Stimulated activated CD4-positive, alpha-beta T cell treated with anti-CD3 and anti-CD28 coated beads, Interleukin-1b, Interleukin-23, amount 100 ng/mL, for 4 hours (primary cell): ENCODE data around the gene ZNF264.
"Not testable (repeated sequence)": the region's sequence is repeated elsewhere in the genome, so short reads cannot be mapped to it uniquely, and the experiment has no call there.

ENCODE experiments used
- DNase-seq, 2 donors: peaks; one replicate each; pipeline ENCODE4 v3.0.0-alpha.2; 2020; ENCODE audit warnings: low read depth in 2 of 2

Gene ZNF264

DNA sequence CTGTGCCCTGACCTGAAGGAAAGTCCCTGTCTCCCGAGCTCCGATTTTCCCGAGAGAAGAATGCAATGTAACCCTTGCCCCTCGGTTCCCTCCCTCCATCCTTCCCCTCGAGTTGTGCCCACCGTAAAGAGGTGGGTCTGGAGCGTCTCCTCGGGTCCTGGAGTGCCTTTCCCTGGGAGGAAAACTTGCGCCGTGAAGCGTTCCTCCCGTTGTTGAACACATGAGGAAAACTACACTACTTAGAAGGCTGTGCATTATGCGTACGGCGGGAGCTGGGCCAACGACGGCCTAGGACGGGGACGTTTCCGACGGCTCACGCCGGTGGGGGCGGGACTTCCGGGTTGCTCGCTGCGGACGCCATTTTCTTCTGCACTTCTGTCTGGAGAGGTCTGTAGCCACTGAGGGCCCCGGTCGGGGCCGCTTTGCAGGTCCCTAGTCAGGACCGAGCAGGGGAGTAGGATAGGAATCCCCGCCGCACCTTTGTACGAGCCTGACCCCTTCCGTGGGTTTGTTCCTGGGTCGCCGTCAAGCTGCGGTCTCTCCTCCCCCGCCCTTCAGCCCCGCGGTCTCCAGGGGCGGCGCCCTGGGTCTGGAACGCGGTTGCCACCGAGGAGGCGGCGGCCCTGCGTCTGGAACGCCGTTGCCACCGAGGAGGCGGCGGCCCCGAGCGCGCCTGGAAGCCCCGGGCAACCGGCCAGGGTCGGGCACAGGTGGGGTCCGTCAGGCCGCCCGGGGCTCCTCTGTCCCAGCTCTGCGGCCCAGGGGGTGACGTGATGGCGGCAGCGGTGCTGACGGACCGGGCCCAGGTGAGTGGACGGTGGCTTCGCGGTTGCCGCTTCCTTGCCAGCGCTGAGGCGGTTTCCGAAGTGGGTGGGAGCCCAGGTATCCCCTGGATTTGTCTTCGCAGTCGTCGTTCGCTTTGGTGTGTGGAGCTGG is at the start of gene ZNF264:
Gene ZNF264, plus strand, starts transcription at position 360 of the 936 bp plus-strand sequence. Its CDS starts 414 bp downstream, at position 774.
- peak; percentile 81 to 84 for DNase-seq

- DNase-seq = no peak
These were observed 49.6 kb upstream of the ZNF264 start for GRCh38 chr19:57141699-57142098.

DNA sequence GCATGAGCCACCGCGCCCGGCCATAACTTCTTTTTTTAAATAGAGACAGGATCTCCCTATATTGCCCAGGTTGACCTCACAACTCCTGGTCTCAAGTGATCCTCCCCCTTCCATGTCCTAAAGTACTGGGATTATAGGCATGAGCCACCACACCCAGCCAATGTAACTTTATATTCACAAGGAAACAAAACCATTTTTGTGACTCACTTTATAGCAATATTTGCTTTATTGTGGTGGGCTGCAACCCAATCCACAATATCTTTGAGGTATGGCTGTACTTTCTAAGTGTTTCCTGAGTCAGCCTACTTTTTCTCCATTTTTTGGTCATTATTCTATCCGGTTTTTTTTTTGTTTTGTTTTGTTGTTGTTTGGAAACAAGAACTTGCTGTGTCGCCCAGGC is 38.4 kb upstream of the ZNF264 start:
- no peak for DNase-seq

DNA sequence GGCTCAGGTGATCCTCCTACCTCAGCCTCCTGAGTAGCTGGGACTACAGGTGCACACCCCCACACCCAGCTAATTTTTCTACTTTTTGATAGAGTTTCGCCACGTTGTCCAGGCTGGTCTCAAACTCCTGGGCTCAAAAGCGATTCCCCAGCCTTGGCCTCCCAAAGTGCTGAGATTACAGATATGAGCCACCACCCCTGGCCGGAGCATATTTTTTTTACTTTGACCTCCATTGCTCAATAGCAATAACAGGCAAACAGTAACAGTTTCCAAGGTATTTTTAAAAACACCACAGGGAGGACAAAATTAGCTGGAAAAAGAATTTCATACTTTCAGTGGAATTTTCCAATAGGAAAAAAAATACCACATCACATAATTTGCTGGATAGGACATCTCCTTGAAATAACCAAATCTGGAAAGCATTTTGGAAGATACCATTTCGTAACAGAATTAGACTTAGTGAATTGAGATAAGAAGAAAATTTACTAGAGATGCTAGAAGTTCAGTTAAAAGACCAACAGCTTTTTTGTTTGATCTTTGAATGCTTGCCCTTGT is 29.2 kb upstream of the ZNF264 start:
- no peak for DNase-seq

GRCh38 chr19:57165846-57166245 is 25.5 kb upstream of the ZNF264 start:
- DNase-seq = no peak

DNA sequence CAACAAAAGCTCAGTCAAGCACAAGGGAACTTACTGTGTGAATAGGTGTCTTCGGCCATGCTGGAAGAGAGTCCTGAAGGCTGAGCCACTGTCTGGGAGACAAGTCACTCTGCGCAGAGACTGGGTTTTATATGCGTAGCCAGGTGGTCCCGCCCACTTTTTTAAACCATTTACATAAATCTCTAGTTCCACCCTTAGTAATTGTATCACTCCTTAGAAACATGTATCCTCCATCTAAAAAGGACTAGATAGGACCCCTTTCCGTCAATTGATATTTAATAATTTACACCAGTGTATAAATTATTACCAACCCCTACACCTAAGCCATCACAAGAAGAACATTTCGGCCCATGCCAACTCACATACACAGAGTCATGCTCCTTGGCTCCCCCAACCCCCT is 23.9 kb upstream of the ZNF264 start, which contains the start of gene DUXA:
Gene DUXA, minus strand, starts transcription at position 101 of the 400 bp plus-strand sequence. Its CDS starts 42 bp downstream, at position 59.
- DNase-seq = no peak

GRCh38 chr19:57171551-57172081 is 19.7 kb upstream of the ZNF264 start:
- peak in 1 of 2 donors; percentile 12 for DNase-seq

GRCh38 chr19:57190301-57190700 is 999 bp upstream of the ZNF264 start:
- DNase-seq = no peak

DNA sequence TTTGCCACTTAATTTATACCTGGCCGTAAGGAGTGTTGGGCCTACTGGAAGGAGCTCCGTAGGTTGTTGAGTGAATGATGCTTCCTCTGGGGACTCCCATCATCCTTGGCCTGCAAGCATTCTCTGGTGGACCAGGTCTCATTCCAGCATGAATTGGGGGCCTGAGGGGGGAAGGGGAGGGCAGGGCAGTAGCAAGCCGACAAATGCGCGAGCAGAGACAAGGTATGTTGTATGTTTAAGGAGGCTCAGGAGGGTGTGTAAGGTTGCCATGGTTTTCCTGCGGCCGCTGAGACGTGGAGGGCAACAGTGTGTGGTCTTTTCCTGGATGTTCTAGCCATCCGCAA is 749 bp downstream of the ZNF264 start:
- DNase-seq = no peak

DNA sequence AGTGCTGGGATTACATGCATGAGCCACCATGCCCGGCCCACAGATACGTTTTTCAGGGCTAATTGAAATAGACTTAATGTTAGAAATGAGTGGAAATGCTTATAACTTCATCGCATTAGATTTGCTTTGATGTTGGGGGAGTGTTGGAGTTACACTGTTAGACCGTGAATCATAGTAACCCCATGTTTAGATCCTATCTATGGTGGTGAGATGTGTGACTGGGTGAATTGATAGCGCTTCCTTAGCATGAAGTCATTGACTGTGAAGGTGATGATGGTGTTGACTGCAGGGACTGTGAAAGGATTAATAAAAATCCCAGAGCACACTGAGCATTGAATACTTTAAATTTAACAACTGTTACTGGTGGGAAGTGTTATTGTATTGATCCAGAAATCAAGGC is 1.7 kb downstream of the ZNF264 start:
- DNase-seq = no peak

DNA sequence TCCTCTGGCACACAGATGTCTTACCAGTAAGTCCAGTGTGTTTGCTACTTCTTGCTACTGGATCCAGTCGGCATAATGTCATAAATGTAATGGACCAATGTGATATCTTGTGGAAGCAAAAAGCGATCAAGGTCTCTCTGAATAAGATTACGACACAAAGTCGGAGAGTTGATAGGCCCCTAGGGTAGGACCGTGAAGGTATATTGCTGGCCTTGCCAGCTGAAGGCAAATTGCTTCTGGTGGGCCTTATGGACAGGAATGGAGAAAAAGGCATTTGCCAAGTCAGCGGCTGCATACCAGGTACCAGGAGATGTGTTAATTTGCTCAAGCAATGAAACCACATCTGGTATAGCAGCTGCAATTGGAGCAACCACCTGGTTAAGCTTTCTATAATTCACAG is 6.6 kb downstream of the ZNF264 start:
- not testable (repeated sequence) for DNase-seq

- no peak for DNase-seq
These were observed 10.9 kb downstream of the ZNF264 start for GRCh38 chr19:57202160-57202559.

DNA sequence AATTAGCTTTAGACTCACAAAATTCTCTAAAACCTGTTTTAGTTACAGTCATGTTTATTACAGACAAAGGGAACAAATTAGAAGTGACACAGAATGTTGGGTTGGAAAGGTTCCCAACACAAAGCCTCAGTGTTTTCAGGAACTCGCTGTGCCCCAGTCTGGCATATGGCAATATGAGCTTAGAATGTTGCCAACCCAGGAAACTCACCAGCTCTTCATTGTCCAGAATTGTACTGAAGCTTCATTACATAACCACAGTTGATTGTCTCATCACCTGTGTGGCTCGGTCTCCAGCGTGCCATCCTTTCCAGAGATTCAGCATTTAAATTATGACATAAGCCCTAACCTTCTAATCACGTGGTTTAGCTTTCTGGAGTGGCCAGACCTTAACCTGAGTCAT is 19.1 kb downstream of the ZNF264 start:
- no peak for DNase-seq

DNA sequence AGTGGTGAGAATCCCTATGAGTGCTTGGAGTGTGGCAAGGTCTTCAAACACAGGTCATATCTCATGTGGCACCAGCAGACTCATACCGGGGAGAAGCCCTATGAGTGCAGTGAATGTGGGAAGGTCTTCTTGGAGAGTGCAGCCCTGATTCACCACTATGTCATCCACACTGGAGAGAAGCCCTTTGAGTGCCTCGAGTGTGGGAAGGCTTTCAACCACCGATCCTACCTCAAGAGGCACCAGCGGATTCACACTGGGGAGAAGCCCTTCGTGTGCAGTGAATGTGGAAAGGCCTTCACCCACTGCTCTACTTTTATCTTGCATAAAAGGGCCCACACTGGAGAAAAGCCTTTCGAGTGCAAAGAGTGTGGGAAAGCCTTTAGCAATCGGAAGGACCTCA is 20.8 kb downstream of the ZNF264 start:
- DNase-seq = no peak

DNA sequence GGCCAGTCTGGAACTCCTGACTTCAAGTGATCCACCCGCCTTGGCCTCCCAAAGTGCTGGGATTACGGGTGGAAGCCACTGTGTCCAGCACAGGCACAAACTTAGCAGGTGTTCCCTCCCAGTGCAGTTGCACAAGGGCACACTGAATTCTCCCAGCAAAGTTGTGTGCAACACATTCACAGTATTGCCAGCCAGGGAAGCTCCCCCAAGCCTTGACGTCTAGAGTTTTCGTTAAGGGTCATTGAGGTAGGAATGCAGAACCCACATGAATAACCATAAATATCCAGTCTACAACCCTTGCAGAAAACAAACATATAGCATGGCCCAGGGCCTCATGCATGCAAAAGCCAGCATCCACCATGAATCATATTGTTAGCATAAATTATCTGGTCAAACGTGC is 36.2 kb downstream of the ZNF264 start:
- no peak for DNase-seq

GRCh38 chr19:57231686-57232085 is 40.4 kb downstream of the ZNF264 start:
- no peak for DNase-seq

- DNase-seq = no peak
These were observed 41.9 kb downstream of the ZNF264 start for GRCh38 chr19:57233207-57233606.

GRCh38 chr19:57239982-57240310 is 48.6 kb downstream of the ZNF264 start:
- no peak for DNase-seq

DNA sequence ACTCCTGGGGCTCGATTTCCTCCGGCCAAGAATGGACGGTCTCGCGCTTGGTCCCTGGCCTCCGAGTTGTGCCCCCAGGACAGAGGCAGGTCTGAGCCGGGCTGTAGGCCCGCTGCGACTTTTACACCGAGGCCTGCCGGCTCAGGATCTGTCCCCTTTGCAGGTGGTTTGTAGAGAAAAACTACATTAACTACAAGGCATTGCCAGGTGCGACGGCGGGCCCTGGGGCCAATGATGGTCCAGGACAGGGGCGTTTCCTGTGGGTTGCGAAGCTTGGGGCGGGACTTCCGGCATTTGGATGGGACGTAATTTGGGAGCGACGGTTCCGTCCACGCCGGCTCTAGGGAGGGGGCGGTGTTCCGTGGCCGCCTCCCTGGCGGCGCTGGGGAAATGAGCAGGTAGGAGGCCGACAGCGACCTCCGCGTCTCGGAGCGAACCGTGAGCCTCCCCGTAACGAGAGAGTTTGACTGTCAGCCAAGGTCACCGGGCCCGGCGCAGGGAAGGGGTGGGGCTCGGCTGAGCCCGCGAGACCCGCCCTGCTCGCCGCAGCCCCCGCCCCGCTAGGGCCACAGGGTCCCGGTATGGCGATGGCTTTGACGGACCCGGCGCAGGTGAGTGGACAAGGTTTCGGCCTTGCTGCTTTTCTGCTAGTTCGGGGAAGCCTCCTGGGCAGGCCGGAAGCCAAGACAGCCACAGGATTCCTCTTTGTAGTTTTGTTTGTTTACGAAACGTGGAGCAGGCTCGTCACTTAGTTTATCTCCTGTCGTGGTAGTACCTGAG is 49.2 kb downstream of the ZNF264 start, which contains the start of gene ZNF805:
Gene ZNF805, plus strand, starts transcription at position 322 of the 780 bp plus-strand sequence. Its CDS starts 260 bp downstream, at position 582.
- DNase-seq = peak; percentile 92

DNA sequence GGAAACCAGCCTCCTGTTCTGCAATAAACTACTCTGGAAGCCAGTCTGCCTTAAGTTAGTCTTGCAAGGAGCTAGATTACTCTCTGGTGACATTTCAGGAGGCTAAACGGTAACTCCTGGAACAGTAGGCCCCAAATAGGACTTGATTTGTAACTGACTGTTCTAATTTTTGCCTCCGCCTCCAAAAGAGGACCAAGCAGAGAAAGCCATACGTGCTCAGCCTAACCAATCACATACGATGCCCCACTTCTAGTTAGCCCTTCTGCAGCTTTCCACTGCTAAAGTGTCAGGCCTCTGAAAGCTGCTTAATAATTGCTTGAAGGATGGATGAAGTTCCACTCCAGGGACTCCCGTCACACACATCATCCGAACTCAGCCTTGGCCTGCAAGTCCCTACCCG is 49.9 kb downstream of the ZNF264 start:
- DNase-seq = no peak

DNA sequence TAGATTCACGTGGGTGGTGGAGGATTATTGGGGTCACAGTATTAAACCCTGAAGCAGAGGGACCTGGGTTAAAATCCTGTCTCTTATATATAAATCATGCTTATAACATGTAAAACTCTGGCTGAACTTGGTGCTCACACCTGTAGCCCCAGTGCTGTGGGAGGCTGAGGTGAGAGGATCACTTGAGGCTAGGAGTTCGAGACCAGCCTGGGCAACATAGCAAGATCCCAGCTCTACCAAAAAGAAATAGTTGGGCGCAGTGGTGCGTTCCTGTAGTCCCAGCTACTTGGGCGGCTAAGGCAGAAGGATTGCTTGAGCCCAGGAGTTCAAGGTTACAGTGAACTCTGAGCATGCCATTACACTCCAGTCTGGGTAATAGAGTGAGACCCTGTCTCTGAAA is 51.5 kb downstream of the ZNF264 start:
- DNase-seq = no peak

GRCh38 chr19:57244513-57244912 is 53.2 kb downstream of the ZNF264 start:
- no peak for DNase-seq
